Epithelial cell of proximal tubule (primary cell): Measurements from ENCODE around the gene VWA3A. TPM values are rescaled to one million over a fixed set of nuclear protein-coding genes. Genes with fewer than 3 reads are reported as not detected.
"Not testable (repeated sequence)": the region's sequence is repeated elsewhere in the genome, so short reads cannot be mapped to it uniquely, and the experiment has no call there.

Source experiments
- DNase-seq: peaks from one replicate; pipeline ENCODE4 v3.0.0-alpha.2; 2011; ENCODE audit warnings: low read depth
- H3K4me3 ChIP-seq: 2 replicates; pipeline ENCODE4 v1.5.1; 2011; ENCODE audit warnings: low read depth, mild to moderate bottlenecking, low read length
- CTCF ChIP-seq: conservative IDR thresholded peaks from 2 replicates; pipeline ENCODE4 v1.5.1; 2012; ENCODE audit warnings: low read depth, mild to moderate bottlenecking, low read length
- total RNA-seq: library from RNA; depleted of rRNA; stranded (reverse); fragments of >200 nt; gene quantifications from 2 replicates; pipeline ENCODE4 v1.2.3, GENCODE V29; 2015

The VWA3A gene
- total RNA-seq, 1 donor from 2014 or later = under 0.01 TPM

- DNase-seq = no peak
- no peak overlapping the region for H3K4me3 ChIP-seq
- TF ChIP-seq CTCF = no peak
These were observed 17.0 kb downstream of the VWA3A start for GRCh38 chr16:22109258-22109898.

DNA sequence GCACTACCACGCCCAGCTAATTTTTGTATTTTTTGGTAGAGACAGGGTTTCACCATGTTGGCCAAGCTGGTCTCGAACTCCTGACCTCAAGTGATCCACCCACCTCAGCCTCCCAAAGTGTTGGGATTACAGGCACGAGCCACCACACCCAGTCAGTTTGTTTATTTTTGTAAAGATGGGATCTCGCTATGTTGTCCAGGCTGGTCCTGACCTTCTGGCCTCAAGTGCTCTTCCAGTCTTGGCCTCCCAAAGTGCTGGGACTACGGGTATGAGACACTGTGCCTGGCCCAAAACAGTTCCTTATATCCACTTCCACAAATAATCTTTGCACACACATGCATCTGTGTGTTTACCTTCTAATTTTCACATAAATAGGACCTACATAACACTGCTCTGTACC, 19.3 kb downstream of the VWA3A start:
- not testable (repeated sequence) for DNase-seq

GRCh38 chr16:22116095-22116700, 23.9 kb downstream of the VWA3A start:
- H3K4me3 ChIP-seq = no peak overlapping the region
- no peak for DNase-seq
- no peak for TF ChIP-seq CTCF

More for the DNA sequence above, 19.3 kb downstream of the VWA3A start:
- not testable (repeated sequence) for H3K4me3 ChIP-seq

- no peak for TF ChIP-seq CTCF
- H3K4me3 ChIP-seq = no peak overlapping the region
- no peak for DNase-seq
These were observed 25.3 kb downstream of the VWA3A start for GRCh38 chr16:22117609-22118008.

DNA sequence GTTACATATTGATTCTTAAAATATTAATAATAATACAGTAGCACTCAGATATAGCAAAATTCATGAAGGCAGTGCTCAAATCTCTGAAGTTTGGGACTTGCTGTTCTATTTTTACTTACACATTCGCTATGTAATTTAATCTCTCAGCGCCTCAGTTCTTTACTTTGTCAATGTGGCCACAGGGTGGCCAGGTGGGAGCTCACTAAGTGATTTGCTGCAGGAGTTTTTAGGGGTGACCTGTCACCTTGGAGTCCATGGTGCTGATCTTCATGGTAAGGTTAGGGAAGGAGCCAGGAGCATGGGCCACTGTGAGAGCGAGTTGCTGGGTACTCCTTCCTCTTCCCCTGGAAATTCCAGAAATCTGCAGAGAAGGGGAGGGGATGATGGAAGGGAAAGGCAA, 28.1 kb downstream of the VWA3A start:
- DNase-seq = no peak
- no peak overlapping the region for H3K4me3 ChIP-seq
- no peak for TF ChIP-seq CTCF

GRCh38 chr16:22122239-22122638, 29.9 kb downstream of the VWA3A start:
- no peak overlapping the region for H3K4me3 ChIP-seq
- DNase-seq = no peak
- no peak for TF ChIP-seq CTCF

DNA sequence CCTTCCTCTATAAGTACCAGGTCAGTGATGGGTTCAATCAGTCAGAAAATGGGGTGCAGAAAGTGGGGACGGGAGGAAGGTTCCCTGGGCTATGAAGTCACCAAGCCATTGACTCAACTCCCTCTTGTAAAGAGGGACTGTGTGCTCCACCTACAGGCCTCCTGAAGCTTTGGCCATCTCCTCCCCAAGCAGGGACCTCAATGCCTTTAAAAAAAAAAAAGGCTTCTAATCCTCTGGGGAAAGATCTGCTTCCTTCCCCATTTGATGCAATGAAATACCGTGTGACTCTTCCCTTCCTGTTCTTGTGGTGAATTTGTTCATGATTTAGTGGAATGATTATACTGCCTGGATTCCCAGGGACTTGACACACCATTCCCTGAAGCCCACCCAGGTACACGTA, 30.8 kb downstream of the VWA3A start:
- no peak overlapping the region for H3K4me3 ChIP-seq
- DNase-seq = no peak
- TF ChIP-seq CTCF = no peak
